Vagina (tissue), 2 donors: ENCODE measurements around the gene GFER. TPM values are rescaled to one million over a fixed set of nuclear protein-coding genes. Genes with fewer than 3 reads are reported as not detected.
"Not testable (repeated sequence)": the region's sequence is repeated elsewhere in the genome, so short reads cannot be mapped to it uniquely, and the experiment has no call there.

Source experiments
- DNase-seq, 2 donors: peaks; one replicate each; pipeline ENCODE4 v3.0.0-alpha.2; 2017; ENCODE audit errors: extremely low spot score in 2 of 2
- H3K27ac ChIP-seq: fragments of 200-600 bp; sonication (generic); one replicate; pipeline ENCODE4 v1.5.1; 2019
- H3K27me3 ChIP-seq: fragments of 200-600 bp; sonication (generic); one replicate; pipeline ENCODE4 v1.5.1; 2019
- H3K36me3 ChIP-seq, 2 donors: fragments of 200-600 bp; sonication (generic); one replicate each; pipeline ENCODE4 v1.5.1; 2017 to 2019
- H3K4me1 ChIP-seq: fragments of 200-600 bp; sonication (generic); one replicate; pipeline ENCODE4 v1.5.1; 2019
- H3K4me3 ChIP-seq, 2 donors: fragments of 200-600 bp; sonication (generic); 1 replicate in 1 of 2; 2 replicates in 1 of 2; pipeline ENCODE4 v1.5.1; 2016 to 2019
- H3K9me3 ChIP-seq: fragments of 200-600 bp; sonication (generic); one replicate; pipeline ENCODE4 v1.5.1; 2019
- POLR2A ChIP-seq, 2 donors: fragments of 450-650 bp; IDR thresholded peaks; one replicate each; pipeline ENCODE4 v1.6.1; 2017; ENCODE audit warnings: antibody characterized with exemption in 2 of 2, mild to moderate bottlenecking in 2 of 2, moderate library complexity in 2 of 2
- POLR2AphosphoS5 ChIP-seq, 2 donors: sonication (generic); formaldehyde crosslinking; IDR thresholded peaks; one replicate each; pipeline ENCODE4 v1.9.0; 2017; ENCODE audit warnings: antibody characterized with exemption in 2 of 2, mild to moderate bottlenecking in 2 of 2, low read depth in 1 of 2; ENCODE audit not compliant: insufficient read depth in 1 of 2
- intact Hi-C: fragments of 100-400 bp; cut with DNase I; formaldehyde crosslinking; loops from one replicate; pipeline ENCODE4 v1.15.1; 2023
- total RNA-seq: library from RNA; depleted of rRNA; stranded (reverse); fragments of >200 nt; gene quantifications from one replicate; pipeline ENCODE4 v1.2.3, GENCODE V29; 2016
- TF ChIP-seq, protein P1 (sequence below), 3 experiments: fragments of 450-650 bp in 2 of 3; fragments of 200-600 bp in 1 of 3; sonication (generic) in 1 of 3; IDR thresholded peaks; one replicate each; pipeline ENCODE4 v1.5.1; 2017 to 2019; ENCODE audit warnings: antibody characterized with exemption in 3 of 3, mild to moderate bottlenecking in 2 of 3, moderate library complexity in 2 of 3

Gene GFER
- total RNA-seq, 1 donor from 2014 or later: 11.5 TPM

DNA sequence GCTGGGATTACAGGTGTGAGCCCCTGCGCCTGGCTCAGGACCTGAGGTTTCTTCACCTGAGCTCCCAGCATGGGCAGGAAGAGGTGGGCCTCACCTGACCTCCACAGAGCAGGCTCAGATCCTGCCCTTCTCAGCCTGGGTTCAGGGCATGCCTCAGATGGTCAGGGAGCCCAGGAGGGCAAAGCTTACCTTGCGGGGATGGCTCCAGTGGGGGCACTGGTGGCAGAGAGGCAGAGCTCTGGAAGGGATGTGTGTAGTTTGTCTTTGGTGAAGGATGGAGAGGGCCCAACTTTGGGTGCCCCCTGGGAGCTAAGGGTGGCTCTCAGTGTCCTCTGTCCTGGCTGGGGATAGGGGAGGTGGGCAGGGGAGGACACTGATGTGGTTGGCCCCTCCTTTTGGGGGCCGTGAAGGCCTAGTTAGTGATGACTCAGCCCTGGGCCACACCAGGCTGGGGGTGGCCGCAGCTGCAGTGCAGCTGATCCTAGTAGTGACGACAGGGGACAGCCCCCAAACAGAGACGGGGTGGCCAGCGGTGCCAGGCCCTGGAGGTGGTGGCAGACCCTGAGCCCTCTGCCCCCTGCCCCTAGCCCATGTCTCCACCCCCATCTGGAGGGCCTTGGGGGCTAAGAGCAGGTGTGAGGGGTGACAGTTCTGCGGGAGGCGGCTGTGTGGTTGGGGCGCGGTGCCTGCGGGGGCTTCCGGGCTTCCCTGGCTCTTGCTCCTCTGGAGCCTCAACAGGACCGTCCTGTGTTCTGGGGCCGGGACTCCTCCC is 48.5 kb downstream of the GFER start:
- Histone ChIP-seq H3K9me3 (no peaks in the 10 kb centered on the region), H3K4me1 (peaks cover 92% of the 10 kb centered on the region), H3K27me3 (no peaks in the 10 kb centered on the region), H3K36me3 (no peaks in the 10 kb centered on the region), H3K27ac (peak overlapping the region; percentile 89), H3K4me3 (peak overlapping the region; percentile 35 to 41)
- no peak for DNase-seq
- TF ChIP-seq POLR2AphosphoS5 (IDR thresholded peaks at IDR 0.05; ENCODE audit: insufficient read depth in 1 of 2, low read depth in 1 of 2) (peak in 1 of 2 donors; percentile 26), POLR2A (IDR thresholded peaks at IDR 0.05) (no peak)
- TF ChIP-seq, protein P1, sequence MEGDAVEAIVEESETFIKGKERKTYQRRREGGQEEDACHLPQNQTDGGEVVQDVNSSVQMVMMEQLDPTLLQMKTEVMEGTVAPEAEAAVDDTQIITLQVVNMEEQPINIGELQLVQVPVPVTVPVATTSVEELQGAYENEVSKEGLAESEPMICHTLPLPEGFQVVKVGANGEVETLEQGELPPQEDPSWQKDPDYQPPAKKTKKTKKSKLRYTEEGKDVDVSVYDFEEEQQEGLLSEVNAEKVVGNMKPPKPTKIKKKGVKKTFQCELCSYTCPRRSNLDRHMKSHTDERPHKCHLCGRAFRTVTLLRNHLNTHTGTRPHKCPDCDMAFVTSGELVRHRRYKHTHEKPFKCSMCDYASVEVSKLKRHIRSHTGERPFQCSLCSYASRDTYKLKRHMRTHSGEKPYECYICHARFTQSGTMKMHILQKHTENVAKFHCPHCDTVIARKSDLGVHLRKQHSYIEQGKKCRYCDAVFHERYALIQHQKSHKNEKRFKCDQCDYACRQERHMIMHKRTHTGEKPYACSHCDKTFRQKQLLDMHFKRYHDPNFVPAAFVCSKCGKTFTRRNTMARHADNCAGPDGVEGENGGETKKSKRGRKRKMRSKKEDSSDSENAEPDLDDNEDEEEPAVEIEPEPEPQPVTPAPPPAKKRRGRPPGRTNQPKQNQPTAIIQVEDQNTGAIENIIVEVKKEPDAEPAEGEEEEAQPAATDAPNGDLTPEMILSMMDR (IDR thresholded peaks at IDR 0.05): no peak
- intact Hi-C loops: no loop called here

DNA sequence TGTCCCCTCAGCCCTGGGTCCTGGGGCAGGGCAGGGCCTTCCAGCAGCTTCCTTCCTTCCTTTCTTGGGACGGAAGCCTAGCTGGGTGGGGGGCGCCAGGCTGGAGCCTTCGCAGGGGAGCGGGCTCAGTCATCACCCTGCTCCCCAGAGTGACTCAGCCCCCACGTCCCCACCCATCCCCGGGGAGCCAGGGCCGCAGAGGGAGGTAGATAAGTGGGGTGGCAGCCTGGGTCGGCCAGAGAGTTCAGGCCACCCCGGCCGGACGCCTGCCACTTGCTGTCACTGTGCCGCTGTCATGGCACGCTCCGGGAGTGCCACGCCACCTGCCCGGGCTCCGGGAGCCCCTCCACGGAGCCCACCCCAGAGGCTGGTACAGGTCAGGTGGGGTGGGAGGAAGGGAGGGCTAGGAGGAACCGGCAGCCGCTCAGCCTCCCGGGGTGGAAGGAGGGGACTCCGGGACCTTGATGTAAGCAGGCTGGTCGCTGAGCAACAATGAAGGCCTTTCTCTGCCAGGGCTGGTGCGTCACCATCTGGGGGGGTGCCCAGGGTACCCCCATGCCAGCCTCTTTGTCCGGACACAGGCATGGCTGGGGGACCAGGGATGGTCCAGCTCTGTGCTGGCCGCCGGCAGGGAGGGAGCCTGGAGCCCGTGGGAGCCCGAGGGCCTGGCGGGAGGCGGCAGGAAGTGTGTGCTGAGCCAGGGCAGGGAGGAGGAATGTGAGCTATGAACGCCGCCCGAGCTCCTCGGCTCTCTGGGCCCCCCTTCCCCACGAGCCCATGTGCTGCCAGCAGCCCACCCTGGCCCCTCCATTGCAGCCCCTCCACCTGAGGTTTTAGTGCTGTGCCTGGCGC is 49.3 kb downstream of the GFER start:
- Histone ChIP-seq H3K4me3 (peak overlapping the region; percentile 35 to 41), H3K27me3 (no peaks in the 10 kb centered on the region), H3K27ac (peak overlapping the region; percentile 89), H3K4me1 (peaks cover 92% of the 10 kb centered on the region), H3K36me3 (no peaks in the 10 kb centered on the region), H3K9me3 (no peaks in the 10 kb centered on the region)
- intact Hi-C loops: no loop called here
- no peak for DNase-seq
- TF ChIP-seq POLR2AphosphoS5 (IDR thresholded peaks at IDR 0.05; ENCODE audit: insufficient read depth in 1 of 2, low read depth in 1 of 2): peak in 1 of 2 donors; percentile 71
- TF ChIP-seq POLR2A (IDR thresholded peaks at IDR 0.05): no peak
- TF ChIP-seq, protein P1 (IDR thresholded peaks at IDR 0.05): no peak

DNA sequence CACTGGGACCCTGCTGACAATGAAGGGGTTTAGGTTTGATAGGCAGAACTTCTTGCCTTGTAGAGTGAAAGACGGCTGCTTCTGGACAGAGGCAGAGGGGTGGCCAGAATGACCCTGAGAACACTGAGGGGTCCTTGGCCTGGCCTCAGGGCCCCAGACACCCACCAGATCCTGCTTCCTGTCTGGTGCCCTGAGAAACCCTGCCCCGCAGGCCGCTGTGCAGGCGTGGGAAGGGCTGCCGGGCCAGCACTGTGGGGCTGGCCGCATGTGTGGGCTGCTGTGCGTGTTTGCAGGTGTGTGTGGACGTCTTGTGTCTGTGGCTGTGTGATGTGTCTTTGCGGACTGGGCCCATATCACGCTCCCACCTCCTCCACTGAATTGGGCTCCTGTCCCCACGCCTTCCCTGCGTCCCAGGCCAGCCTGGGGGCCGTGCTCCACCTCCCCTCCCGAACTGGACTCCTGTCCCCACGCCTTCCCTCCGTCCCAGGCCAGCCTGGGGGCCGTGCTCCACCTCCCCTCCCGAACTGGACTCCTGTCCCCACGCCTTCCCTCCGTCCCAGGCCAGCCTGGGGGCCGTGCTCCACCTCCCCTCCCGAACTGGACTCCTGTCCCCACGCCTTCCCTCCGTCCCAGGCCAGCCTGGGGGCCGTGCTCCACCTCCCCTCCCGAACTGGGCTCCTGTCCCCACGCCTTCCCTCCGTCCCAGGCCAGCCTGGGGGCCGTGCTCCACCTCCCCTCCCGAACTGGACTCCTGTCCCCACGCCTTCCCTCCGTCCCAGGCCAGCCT is 50.1 kb downstream of the GFER start:
- H3K9me3 ChIP-seq, H3K27me3 ChIP-seq, H3K36me3 ChIP-seq, intact Hi-C loops, DNase-seq: not testable (repeated sequence)
- peak overlapping the region; percentile 91 for H3K27ac ChIP-seq
- H3K4me1 ChIP-seq: peaks cover 93% of the 10 kb centered on the region
- H3K4me3 ChIP-seq: peak overlapping the region; percentile 35 to 41

DNA sequence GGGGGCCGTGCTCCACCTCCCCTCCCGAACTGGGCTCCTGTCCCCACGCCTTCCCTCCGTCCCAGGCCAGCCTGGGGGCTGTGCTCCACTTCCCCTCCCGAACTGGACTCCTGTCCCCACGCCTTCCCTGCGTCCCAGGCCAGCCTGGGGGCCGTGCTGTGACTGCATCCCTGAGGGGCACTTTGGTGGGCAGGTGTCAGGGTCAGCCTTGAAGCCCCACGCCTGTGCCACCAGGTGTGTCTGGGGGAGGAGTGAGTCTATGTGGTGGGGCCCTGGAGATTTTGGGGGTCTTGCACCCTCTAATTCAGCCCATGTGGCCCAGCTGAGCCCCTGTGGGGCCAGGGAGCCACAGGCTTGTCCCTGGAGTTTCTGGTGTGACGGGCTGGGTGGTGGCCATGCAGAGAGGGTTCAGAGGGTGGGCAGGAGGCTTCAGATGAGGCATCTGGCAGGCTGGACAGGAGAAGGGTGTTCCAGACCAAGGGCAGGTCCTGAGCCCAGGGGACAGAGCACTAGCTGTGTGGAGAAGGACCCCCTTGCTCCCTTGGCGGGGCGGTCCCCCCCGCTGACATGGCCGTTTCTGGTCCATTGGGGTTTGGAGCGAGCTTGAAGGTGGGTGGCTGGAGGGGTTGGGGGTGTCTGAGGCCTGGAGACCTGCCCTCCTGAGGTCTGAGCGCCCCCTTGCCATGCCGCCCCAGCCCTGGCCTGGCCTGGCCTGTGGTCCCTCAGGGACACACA is 50.9 kb downstream of the GFER start:
- TF ChIP-seq, protein P1 (IDR thresholded peaks at IDR 0.05): no peak
- TF ChIP-seq POLR2AphosphoS5 (IDR thresholded peaks at IDR 0.05; ENCODE audit: insufficient read depth in 1 of 2, low read depth in 1 of 2) (no peak), POLR2A (IDR thresholded peaks at IDR 0.05) (no peak)
- intact Hi-C loops: no loop called here
- peak overlapping the region; percentile 91 for H3K27ac ChIP-seq
- peak overlapping the region in 1 of 2 donors; percentile 23 for H3K4me3 ChIP-seq
- H3K9me3 ChIP-seq: no peaks in the 10 kb centered on the region
- H3K27me3 ChIP-seq: no peaks in the 10 kb centered on the region
- H3K4me1 ChIP-seq: peaks cover 93% of the 10 kb centered on the region
- no peaks in the 10 kb centered on the region for H3K36me3 ChIP-seq
- no peak for DNase-seq
